GM12873 (cell line): Measurements from ENCODE around the gene MAP3K6.

Source experiments
- TF ChIP-seq, protein P1 (sequence below): IDR thresholded peaks from 2 replicates; pipeline ENCODE4 v1.5.1; 2012; ENCODE audit warnings: low read depth, mild to moderate bottlenecking, moderate library complexity, low read length, control low read depth; ENCODE audit not compliant: insufficient read depth; ENCODE audit errors: missing control alignments

The MAP3K6 gene

DNA sequence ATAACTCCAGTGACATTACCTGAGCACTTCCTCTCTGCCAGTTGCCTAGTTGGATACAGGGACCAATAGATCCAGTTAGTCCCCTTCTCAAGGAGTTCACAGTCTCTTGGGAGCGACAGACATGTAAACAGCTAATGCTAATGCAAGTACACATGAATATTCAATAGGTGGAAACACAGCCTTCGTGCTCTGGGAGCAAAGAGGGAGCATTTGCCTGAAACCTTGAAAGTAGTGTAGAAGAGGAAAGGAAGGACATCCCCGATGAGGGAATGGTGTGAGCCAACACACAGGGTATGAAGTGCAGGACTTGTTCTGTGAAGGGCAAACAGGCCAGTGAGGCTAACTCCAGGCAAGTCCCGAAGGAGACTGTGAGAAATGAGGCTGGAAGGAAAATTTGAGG is 48.6 kb downstream of the MAP3K6 start:
- TF ChIP-seq, protein P1, sequence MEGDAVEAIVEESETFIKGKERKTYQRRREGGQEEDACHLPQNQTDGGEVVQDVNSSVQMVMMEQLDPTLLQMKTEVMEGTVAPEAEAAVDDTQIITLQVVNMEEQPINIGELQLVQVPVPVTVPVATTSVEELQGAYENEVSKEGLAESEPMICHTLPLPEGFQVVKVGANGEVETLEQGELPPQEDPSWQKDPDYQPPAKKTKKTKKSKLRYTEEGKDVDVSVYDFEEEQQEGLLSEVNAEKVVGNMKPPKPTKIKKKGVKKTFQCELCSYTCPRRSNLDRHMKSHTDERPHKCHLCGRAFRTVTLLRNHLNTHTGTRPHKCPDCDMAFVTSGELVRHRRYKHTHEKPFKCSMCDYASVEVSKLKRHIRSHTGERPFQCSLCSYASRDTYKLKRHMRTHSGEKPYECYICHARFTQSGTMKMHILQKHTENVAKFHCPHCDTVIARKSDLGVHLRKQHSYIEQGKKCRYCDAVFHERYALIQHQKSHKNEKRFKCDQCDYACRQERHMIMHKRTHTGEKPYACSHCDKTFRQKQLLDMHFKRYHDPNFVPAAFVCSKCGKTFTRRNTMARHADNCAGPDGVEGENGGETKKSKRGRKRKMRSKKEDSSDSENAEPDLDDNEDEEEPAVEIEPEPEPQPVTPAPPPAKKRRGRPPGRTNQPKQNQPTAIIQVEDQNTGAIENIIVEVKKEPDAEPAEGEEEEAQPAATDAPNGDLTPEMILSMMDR = no peak

GRCh38 chr1:27316860-27317259 is 49.9 kb downstream of the MAP3K6 start:
- TF ChIP-seq, protein P1 = no peak

GRCh38 chr1:27314737-27315136 is 52.0 kb downstream of the MAP3K6 start:
- TF ChIP-seq, protein P1 = no peak

GRCh38 chr1:27314169-27314568 is 52.6 kb downstream of the MAP3K6 start:
- TF ChIP-seq, protein P1 = no peak

GRCh38 chr1:27307874-27308598 is 58.7 kb downstream of the MAP3K6 start:
- TF ChIP-seq, protein P1 = no peak

- TF ChIP-seq, protein P1 = no peak
Observed at GRCh38 chr1:27306892-27307761, 59.6 kb downstream of the MAP3K6 start.

GRCh38 chr1:27306071-27306470 is 60.7 kb downstream of the MAP3K6 start:
- TF ChIP-seq, protein P1 = no peak
